Endothelial cell of umbilical vein (primary cell): ENCODE measurements around the gene ZNF213. TPM values are rescaled to one million over a fixed set of nuclear protein-coding genes. Genes with fewer than 3 reads are reported as not detected.

ENCODE experiments used
- BruUV-seq: library from RNA; stranded (reverse); fragments of 400-500 nt; replicated peaks from 2 replicates; lab custom pipeline; 2021; lab: Mats Ljungman, UMichigan
- CTCF ChIA-PET: fragments of 300-600, 350-600 bp; sonication (Branson Sonifier 250); formaldehyde crosslinking; loops from one replicate; lab custom pipeline; 2021; ENCODE audit warnings: antibody characterized with exemption, inconsistent platforms; lab: Charles Lee
- POLR2A ChIA-PET: fragments of 300-600, 350-600 bp; sonication (Branson Sonifier 250); formaldehyde crosslinking; loops from one replicate; lab custom pipeline; 2021; ENCODE audit warnings: antibody characterized with exemption, inconsistent platforms; lab: Charles Lee
- DNase-seq: peaks from one replicate; pipeline ENCODE4 v3.0.0-alpha.2; 2011; ENCODE audit warnings: low read depth, low spot score
- FAIRE-seq: peaks from 2 replicates; lab custom pipeline; 2011; peaks lifted over from hg19 to GRCh38; lab: Jason Lieb, UNC
- H2AFZ ChIP-seq: 2 replicates; pipeline ENCODE4 v1.6.0; 2012; ENCODE audit warnings: low read depth, low read length, control low read depth, inconsistent platforms
- H3K27ac ChIP-seq: 2 replicates; pipeline ENCODE4 v1.5.1; 2011; ENCODE audit warnings: low read depth, mild to moderate bottlenecking, control low read depth, low read length, moderate library complexity; ENCODE audit not compliant: insufficient read depth
- H3K27me3 ChIP-seq, 2 experiments: 2 replicates each; pipeline versions ENCODE4 v1.6.0 to v1.6.1; 2011; ENCODE audit warnings: low read length in 2 of 2, mixed read lengths in 1 of 2; ENCODE audit not compliant: control insufficient read depth in 2 of 2, insufficient read depth in 2 of 2
- H3K36me3 ChIP-seq, 2 experiments: 2 replicates in 1 of 2; 3 replicates in 1 of 2; pipeline ENCODE4 v1.5.1; 2011; ENCODE audit warnings: low read length in 2 of 2, mild to moderate bottlenecking in 1 of 2, moderate library complexity in 1 of 2; ENCODE audit not compliant: control insufficient read depth in 2 of 2, insufficient read depth in 2 of 2; ENCODE audit errors: extremely low read depth in 1 of 2
- H3K4me1 ChIP-seq: 3 replicates; pipeline ENCODE4 v1.5.1; 2011; ENCODE audit warnings: mild to moderate bottlenecking, low read length; ENCODE audit not compliant: control insufficient read depth, insufficient read depth; ENCODE audit errors: extremely low read depth
- H3K4me2 ChIP-seq: 2 replicates; pipeline ENCODE4 v1.6.1; 2011; ENCODE audit warnings: low read length, control low read depth, mixed read lengths; ENCODE audit not compliant: insufficient read depth
- H3K4me3 ChIP-seq, 3 experiments: fragments of 200-600 bp in 1 of 3; sonication (generic), shearing (Covaris generic) in 1 of 3; replicated peaks in 1 of 3; 2 replicates each; pipeline ENCODE4 v1.5.1; 2011 to 2016; ENCODE audit warnings: control low read depth in 3 of 3, low read length in 3 of 3, mild to moderate bottlenecking in 2 of 3, inconsistent platforms in 1 of 3, low read depth in 1 of 3, moderate library complexity in 1 of 3; ENCODE audit not compliant: insufficient read depth in 1 of 3
- H3K79me2 ChIP-seq: 2 replicates; pipeline ENCODE4 v1.6.0; 2012; ENCODE audit warnings: low read length, inconsistent platforms; ENCODE audit not compliant: control insufficient read depth, insufficient read depth
- H3K9ac ChIP-seq: replicated peaks from 2 replicates; pipeline ENCODE3; 2011; ENCODE audit warnings: low read length, control low read depth; ENCODE audit not compliant: insufficient read depth; ENCODE audit errors: extremely low read depth
- H3K9me1 ChIP-seq: replicated peaks from 3 replicates; pipeline ENCODE4 v1.6.0; 2011; ENCODE audit warnings: mild to moderate bottlenecking, low read length; ENCODE audit not compliant: control insufficient read depth, insufficient read depth; ENCODE audit errors: extremely low read depth
- H3K9me3 ChIP-seq: replicated peaks from 2 replicates; pipeline ENCODE4 v1.5.1; 2012; ENCODE audit warnings: low read length, inconsistent platforms; ENCODE audit not compliant: control insufficient read depth, insufficient read depth
- H4K20me1 ChIP-seq: replicated peaks from 2 replicates; pipeline ENCODE3; 2011; ENCODE audit warnings: mild to moderate bottlenecking, low read length; ENCODE audit not compliant: control insufficient read depth, insufficient read depth; ENCODE audit errors: extremely low read depth
- GATA2 ChIP-seq: IDR thresholded peaks from 2 replicates; pipeline ENCODE4 v1.7.0; 2011; ENCODE audit warnings: low read depth, mild to moderate bottlenecking, moderate library complexity, mixed read lengths, low read length; ENCODE audit not compliant: insufficient read length, insufficient read depth
- JUN ChIP-seq: IDR thresholded peaks from 2 replicates; pipeline ENCODE4 v1.6.1; 2011; ENCODE audit warnings: borderline replicate concordance, low read depth; ENCODE audit not compliant: insufficient read length, insufficient read depth
- POLR2AphosphoS5 ChIP-seq: IDR thresholded peaks from 2 replicates; pipeline ENCODE4 v1.6.1; 2012; ENCODE audit warnings: low read depth, mild to moderate bottlenecking, control low read depth, low read length, moderate library complexity; ENCODE audit not compliant: insufficient read depth
- dilution Hi-C: fragments of 300-500 bp; cut with MboI; formaldehyde crosslinking; loops from one replicate; pipeline ENCODE4 v1.15.0; 2019; ENCODE audit warnings: low sequenced_read_pairs; ENCODE audit not compliant: extremely low pct_ligation_motif_present
- intact Hi-C: fragments of 100-400 bp; cut with micrococcal nuclease; formaldehyde crosslinking; loops from one replicate; pipeline ENCODE4 v1.10.0; 2022
- polyA plus RNA-seq, 4 experiments: library from polyadenylated mRNA; depleted of rRNA in 3 of 4; stranded (reverse) in 3 of 4; unstranded in 1 of 4; fragments of >200 nt; gene quantifications; 2 replicates each; pipeline versions ENCODE4 v1.2.1 to v1.2.3, GENCODE V29; 2011 to 2012; ENCODE audit warnings: missing spikeins in 1 of 4
- total RNA-seq: library from RNA; stranded (reverse); gene quantifications from 2 replicates; pipeline ENCODE4 v1.2.3, GENCODE V29; 2021

ZNF213 gene
- total and polyA plus RNA-seq, 2 donors (not counting 3 experiments of a cell fraction or from before 2014, with no cell fraction given) = 2.0 to 9.8 TPM

DNA sequence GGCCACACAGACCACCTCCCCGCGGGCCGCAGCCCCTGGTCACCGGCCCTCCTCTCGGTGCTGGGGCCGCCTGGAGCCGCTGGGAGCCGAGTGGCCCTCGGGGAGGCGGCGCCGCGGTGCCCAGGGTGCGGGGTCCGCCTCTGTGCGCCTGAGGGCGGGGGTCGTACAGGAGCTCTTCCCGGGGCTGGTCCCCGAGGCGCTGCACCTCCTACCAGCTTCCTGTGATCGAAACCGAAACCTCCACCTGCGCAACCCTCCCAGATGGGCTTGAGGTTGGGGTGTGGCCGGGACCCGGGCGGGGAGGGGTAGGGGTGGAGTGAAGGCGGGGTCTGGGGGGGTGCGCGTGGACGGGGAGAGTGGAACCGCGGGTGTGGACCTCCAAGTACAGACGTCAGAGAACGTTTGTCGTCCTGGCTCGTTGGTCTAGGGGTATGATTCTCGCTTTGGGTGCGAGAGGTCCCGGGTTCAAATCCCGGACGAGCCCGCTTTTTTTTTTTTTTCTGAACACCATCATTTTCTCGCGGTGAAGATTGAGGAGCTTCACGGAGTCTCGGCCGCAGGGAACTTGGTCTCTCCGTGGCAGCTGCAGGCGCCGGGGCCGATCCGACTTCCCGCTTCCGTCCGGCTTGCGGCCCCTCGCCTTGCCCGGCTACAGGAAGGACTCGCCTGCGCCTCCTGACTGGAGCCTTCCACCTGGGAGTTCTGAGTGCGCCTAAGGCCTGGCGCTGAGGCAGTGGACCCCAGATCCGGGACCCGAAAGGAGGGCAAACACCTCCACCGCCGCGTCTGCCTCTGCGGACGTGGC lies 23.9 kb downstream of the ZNF213 start:
- no peak for TF ChIP-seq GATA2
- peak; percentile 47 for TF ChIP-seq POLR2AphosphoS5
- Histone ChIP-seq H3K4me1 (peaks cover 17% of the 10 kb centered on the region), H3K4me2 (peak overlapping the region; percentile 82), H3K9me3 (no peaks in the 10 kb centered on the region), H3K27me3 (no peaks in the 10 kb centered on the region), H3K79me2 (no peaks in the 10 kb centered on the region), H3K27ac (peak overlapping the region; percentile 76), H3K9ac (peak overlapping the region; percentile 83), H4K20me1 (no peaks in the 10 kb centered on the region), H3K4me3 (peak overlapping the region; percentile 70 to 82 (median 76)), H2AFZ (peak overlapping the region; percentile 99), H3K9me1 (no peaks in the 10 kb centered on the region), H3K36me3 (no peaks in the 10 kb centered on the region)
- POLR2A ChIA-PET = interaction anchor here (0.6 to 1.3 kb wide), 4 partner anchors 8 to 541 kb away, joined by 3 to 4 read pairs (median 3); partner anchors contain the start of gene ZNF213
- intact Hi-C loops (loop anchor here (1.0 to 2.0 kb wide), 2 partner anchors 8 to 24 kb away; no protein-coding TSS in a partner anchor), dilution Hi-C loops (no loop called here)
- peak; percentile 84 for DNase-seq
- CTCF ChIA-PET = interaction anchor here (0.7 to 2.0 kb wide), 9 partner anchors 9 to 126 kb away, joined by 3 to 13 read pairs (median 4); partner anchors contain the start of gene ZNF213
- peak; percentile 92 for FAIRE-seq
- no TSS peak for BruUV-seq

DNA sequence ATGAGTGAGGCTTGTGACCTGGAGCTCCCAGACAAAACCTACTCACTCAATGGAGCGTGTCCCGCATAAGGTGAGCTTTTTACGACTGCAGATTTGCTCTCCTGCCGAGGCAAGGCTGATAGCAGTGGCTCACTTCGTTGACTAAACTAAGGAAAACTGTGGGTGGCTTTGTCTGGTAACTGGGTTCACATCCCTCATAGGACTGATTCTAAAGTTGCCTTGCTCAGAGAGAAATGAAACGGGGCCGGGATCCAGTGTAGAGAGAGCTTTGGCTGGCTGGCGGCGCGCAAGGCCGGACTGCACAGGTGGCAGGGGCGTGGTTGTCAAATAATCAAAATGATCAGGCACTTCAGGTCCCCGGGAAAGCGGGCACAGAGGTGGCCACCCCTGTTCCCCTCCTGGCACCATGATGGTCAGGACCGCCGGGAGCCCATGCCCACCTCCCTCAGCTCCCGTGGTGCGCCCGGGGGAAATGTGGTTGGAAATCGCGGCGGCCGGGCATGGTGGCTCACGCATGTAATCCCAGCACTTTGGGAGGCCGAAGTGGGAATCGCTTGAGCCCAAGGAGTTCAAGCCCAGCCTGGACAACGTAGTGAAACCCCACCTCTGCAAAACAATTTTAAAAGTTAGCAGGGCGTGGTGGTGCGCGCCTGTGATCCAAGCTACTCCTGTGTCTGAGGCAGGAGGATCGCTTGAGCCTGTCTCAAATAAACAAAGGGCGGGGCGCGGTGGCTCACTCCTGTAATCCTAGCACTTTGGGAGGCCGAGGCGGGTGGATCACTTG lies 26.6 kb downstream of the ZNF213 start:
- no peak for TF ChIP-seq JUN
- FAIRE-seq (no peak), DNase-seq (no peak)
- Histone ChIP-seq H3K79me2 (no peaks in the 10 kb centered on the region), H3K27ac (no peak overlapping the region), H3K9me1 (no peaks in the 10 kb centered on the region), H4K20me1 (no peaks in the 10 kb centered on the region), H3K27me3 (no peaks in the 10 kb centered on the region), H3K36me3 (no peaks in the 10 kb centered on the region), H3K9ac (no peak overlapping the region), H3K4me3 (no peak overlapping the region), H3K4me2 (no peak overlapping the region), H3K9me3 (no peaks in the 10 kb centered on the region), H2AFZ (no peak overlapping the region), H3K4me1 (peaks cover 17% of the 10 kb centered on the region)
- BruUV-seq = no TSS peak
- ChIA-PET CTCF (interaction anchor here (1.1 to 1.2 kb wide), 2 partner anchors 9 to 11 kb away, joined by 3 read pairs; no protein-coding TSS in a partner anchor), POLR2A (interaction anchor here (1.5 kb wide), 1 partner anchor 9 kb away, joined by 3 read pairs; no protein-coding TSS in a partner anchor)
- intact Hi-C loops = no loop called here
- dilution Hi-C loops = no loop called here
